ENCODE measurements around the gene EDEM2.

EDEM2 gene

DNA sequence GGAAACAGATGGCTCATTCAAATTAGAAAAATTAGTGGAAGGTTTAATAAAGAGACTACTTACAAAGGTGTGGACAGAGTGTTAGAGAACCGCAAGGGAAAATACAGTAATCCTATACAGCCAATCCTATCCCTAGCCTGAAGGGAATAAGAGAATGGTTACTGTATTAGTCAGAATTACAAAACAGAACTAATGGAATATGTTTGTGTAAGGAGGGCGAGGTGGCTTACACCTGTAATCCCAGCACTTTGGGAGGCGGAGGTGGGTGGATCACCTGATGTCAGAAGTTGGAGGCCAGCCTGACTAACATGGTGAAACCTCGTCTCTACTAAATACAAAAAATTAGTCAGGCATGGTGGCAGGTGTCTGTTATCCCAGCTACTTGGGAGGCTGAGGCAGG is 38.2 kb downstream of the EDEM2 start:
- no peaks in the 10 kb centered on the region for H3K27me3 ChIP-seq (ENCODE audit: insufficient read depth, low read depth, severe bottlenecking)
- H3K36me3 ChIP-seq = no peaks in the 10 kb centered on the region
- TF ChIP-seq, protein P1, sequence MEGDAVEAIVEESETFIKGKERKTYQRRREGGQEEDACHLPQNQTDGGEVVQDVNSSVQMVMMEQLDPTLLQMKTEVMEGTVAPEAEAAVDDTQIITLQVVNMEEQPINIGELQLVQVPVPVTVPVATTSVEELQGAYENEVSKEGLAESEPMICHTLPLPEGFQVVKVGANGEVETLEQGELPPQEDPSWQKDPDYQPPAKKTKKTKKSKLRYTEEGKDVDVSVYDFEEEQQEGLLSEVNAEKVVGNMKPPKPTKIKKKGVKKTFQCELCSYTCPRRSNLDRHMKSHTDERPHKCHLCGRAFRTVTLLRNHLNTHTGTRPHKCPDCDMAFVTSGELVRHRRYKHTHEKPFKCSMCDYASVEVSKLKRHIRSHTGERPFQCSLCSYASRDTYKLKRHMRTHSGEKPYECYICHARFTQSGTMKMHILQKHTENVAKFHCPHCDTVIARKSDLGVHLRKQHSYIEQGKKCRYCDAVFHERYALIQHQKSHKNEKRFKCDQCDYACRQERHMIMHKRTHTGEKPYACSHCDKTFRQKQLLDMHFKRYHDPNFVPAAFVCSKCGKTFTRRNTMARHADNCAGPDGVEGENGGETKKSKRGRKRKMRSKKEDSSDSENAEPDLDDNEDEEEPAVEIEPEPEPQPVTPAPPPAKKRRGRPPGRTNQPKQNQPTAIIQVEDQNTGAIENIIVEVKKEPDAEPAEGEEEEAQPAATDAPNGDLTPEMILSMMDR (IDR thresholded peaks at IDR 0.05; ENCODE audit: low read depth, low read length) = no peak
- no peak for DNase-seq
- H3K4me3 ChIP-seq (ENCODE audit: low read depth, low read length) = no peak overlapping the region
- H3K9me3 ChIP-seq (ENCODE audit: severe bottlenecking) = no peaks in the 10 kb centered on the region
- no peak overlapping the region for H3K27ac ChIP-seq

DNA sequence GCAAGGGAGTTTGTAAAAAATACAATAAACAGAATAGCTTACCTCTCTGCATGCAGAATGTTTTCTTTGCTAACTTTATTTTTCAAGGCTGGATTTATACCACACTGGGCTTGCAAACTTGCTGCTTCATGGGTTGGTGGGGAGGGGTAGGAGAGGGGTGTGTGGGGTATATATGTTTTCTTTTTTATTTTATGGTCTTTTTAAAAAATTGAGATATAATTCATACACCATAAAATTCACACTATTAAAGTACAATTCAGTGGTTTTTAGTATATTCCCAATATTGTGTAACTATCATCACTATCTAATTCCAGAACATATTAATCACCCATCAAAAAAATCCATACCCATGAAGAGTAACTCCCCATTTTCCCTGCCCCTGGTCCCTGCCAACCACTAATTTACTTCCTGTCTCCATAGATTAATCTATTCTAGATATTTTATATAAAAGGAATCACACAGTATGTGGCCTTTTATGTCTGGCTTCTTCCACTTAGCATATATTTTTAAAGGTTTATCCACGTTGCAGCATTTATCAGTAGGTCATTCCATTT is 40.2 kb downstream of the EDEM2 start:
- TF ChIP-seq, protein P1 (IDR thresholded peaks at IDR 0.05; ENCODE audit: low read depth, low read length) = no peak
- H3K36me3 ChIP-seq = no peaks in the 10 kb centered on the region
- H3K4me3 ChIP-seq (ENCODE audit: low read depth, low read length) = no peak overlapping the region
- no peak overlapping the region for H3K27ac ChIP-seq
- H3K9me3 ChIP-seq (ENCODE audit: severe bottlenecking) = no peaks in the 10 kb centered on the region
- DNase-seq = no peak
- H3K27me3 ChIP-seq (ENCODE audit: insufficient read depth, low read depth, severe bottlenecking) = no peaks in the 10 kb centered on the region

DNA sequence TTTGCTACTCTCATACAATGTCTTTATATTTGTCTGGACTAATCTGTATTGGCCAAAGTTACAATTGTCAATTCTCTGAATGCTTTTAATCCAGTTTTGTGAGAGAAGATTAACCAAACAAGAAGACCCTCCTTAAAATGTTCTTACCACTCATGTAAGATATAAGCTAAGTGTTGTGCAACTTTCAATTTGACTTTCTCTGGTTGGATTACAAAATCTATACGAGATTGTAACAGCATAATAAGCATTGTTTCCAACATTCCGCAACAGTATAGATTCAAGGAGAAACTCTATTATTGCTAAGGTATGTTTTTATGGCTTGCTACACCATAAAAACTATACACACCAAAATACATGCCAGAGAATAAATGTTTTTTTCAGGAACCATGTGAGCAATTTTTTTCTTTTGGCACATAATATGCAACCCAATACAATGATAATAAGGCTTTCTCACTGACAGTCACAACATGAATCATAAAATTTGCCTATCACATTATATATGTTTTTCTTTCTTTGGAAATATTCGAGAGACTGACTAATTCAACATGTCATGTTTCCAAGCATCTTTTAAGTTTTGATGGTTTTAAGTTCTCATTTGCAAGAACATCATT is 42.3 kb downstream of the EDEM2 start:
- Histone ChIP-seq H3K27ac (no peak overlapping the region), H3K27me3 (ENCODE audit: insufficient read depth, low read depth, severe bottlenecking) (no peaks in the 10 kb centered on the region), H3K36me3 (no peaks in the 10 kb centered on the region), H3K4me3 (ENCODE audit: low read depth, low read length) (no peak overlapping the region), H3K9me3 (ENCODE audit: severe bottlenecking) (no peaks in the 10 kb centered on the region)
- DNase-seq = no peak
- TF ChIP-seq, protein P1 (IDR thresholded peaks at IDR 0.05; ENCODE audit: low read depth, low read length) = no peak

- DNase-seq = no peak
- Histone ChIP-seq H3K36me3 (no peaks in the 10 kb centered on the region), H3K9me3 (ENCODE audit: severe bottlenecking) (no peaks in the 10 kb centered on the region), H3K27me3 (ENCODE audit: insufficient read depth, low read depth, severe bottlenecking) (no peaks in the 10 kb centered on the region), H3K27ac (no peak overlapping the region), H3K4me3 (ENCODE audit: low read depth, low read length) (no peak overlapping the region)
- TF ChIP-seq, protein P1 (IDR thresholded peaks at IDR 0.05; ENCODE audit: low read depth, low read length) = no peak
Observed at GRCh38 chr20:35101620-35102019, 45.5 kb downstream of the EDEM2 start.

GRCh38 chr20:35093267-35093884 is 53.8 kb downstream of the EDEM2 start:
- Histone ChIP-seq H3K27ac (peak overlapping the region; percentile 96), H3K27me3 (ENCODE audit: insufficient read depth, low read depth, severe bottlenecking) (no peaks in the 10 kb centered on the region), H3K9me3 (ENCODE audit: severe bottlenecking) (no peaks in the 10 kb centered on the region), H3K4me3 (ENCODE audit: low read depth, low read length) (peak overlapping the region; percentile 97), H3K36me3 (no peaks in the 10 kb centered on the region)
- no peak for DNase-seq
- TF ChIP-seq, protein P1 (IDR thresholded peaks at IDR 0.05; ENCODE audit: low read depth, low read length) = no peak
